Naive thymus-derived CD8-positive, alpha-beta T cell (primary cell): ENCODE data around the gene TEKT2. TPM values are rescaled to one million over a fixed set of nuclear protein-coding genes. Genes with fewer than 3 reads are reported as not detected.

Experiments
- ATAC-seq, 2 donors: fragments of 150-1000 bp; cut with Tn5 transposase in 1 of 2; sonication (Bioruptor Pico), chemical (Tn5 transposase) in 1 of 2; 1 replicate in 1 of 2; 2 replicates in 1 of 2; pipeline ENCODE4 v1.10.0; 2021; ENCODE audit warnings: mild to moderate bottlenecking in 2 of 2, moderate library complexity in 2 of 2
- POLR2A ChIA-PET: fragments of 350-600 bp; sonication (Branson Sonifier 250); formaldehyde crosslinking; loops from one replicate; lab custom pipeline; 2021; ENCODE audit warnings: antibody characterized with exemption; lab: Charles Lee
- DNase-seq, 10 donors: peaks; one replicate each; pipeline versions ENCODE4 v3.0.0 to v3.0.0-alpha.2; 2020 to 2022
- H3K27ac Mint-ChIP-seq, 10 donors: one replicate each; pipeline ENCODE4 v1.8.0; 2020 to 2022; ENCODE audit warnings: mild to moderate bottlenecking in 10 of 10, mixed read lengths in 10 of 10, moderate library complexity in 4 of 10, inconsistent platforms in 1 of 10
- H3K27me3 Mint-ChIP-seq, 5 donors: one replicate each; pipeline ENCODE4 v1.8.0; 2021 to 2022; ENCODE audit warnings: mixed read lengths in 5 of 5
- H3K36me3 Mint-ChIP-seq, 3 donors: one replicate each; pipeline ENCODE4 v1.8.0; 2020 to 2022; ENCODE audit warnings: mixed read lengths in 3 of 3, mild to moderate bottlenecking in 2 of 3, inconsistent platforms in 1 of 3
- H3K4me1 Mint-ChIP-seq, 4 donors: one replicate each; pipeline ENCODE4 v1.8.0; 2021 to 2022; ENCODE audit warnings: mixed read lengths in 4 of 4
- H3K4me3 Mint-ChIP-seq, 10 donors: one replicate each; pipeline ENCODE4 v1.8.0; 2020 to 2022; ENCODE audit warnings: mild to moderate bottlenecking in 10 of 10, mixed read lengths in 10 of 10, moderate library complexity in 6 of 10, inconsistent platforms in 1 of 10
- H3K9me3 Mint-ChIP-seq, 9 donors: one replicate each; pipeline ENCODE4 v1.8.0; 2020 to 2022; ENCODE audit warnings: mixed read lengths in 9 of 9, mild to moderate bottlenecking in 3 of 9, inconsistent platforms in 1 of 9, moderate library complexity in 1 of 9
- polyA plus RNA-seq, 3 donors: library from polyadenylated mRNA; unstranded; fragments of 300-500 nt; fragmentation: Illumina TruSeq; gene quantifications; one replicate each; pipeline ENCODE4 v1.2.3, GENCODE V29; 2021
- total RNA-seq, 8 experiments: library from RNA in 2 of 8; stranded (reverse) in 2 of 8; gene quantifications; one replicate each; pipeline ENCODE4 v1.2.3 and lab custom pipeline; 2021 to 2026

Gene TEKT2
- total and polyA plus RNA-seq, 5 experiments from 2014 or later: not detected

DNA sequence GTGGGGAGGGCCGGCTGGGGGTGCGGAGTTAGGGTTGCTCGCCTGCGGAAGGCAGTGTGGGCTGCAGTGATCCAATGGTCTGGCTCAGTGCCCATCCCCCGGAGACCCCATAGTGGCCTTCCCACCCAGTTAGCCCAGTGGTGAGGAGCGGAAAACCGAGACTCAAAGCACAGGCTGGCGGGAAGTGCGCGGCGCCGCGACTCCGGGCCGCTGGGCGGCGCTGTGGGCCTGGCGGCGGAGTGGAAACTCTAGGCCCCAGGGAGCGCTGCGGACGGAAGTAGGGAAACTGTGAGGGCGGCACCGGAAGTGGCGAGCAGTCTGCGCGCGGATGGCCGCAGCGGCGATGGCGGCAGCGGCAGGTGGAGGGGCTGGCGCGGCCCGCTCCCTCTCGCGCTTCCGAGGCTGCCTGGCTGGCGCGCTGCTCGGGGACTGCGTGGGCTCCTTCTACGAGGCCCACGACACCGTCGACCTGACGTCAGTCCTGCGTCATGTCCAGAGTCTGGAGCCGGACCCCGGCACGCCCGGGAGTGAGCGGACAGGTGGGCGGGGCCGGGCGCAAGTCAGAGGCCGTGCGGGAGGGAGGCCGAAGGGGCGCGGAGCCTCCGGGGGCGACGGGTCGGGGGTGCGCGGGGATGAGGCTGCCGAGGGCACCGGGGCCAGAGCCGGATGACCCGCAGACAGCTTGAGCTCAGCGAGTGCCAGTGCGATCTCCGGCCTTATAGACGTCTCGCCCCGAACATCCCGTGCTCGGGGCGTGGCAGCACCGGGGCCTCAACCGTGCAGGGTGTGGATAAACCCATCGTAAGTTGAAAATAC lies 4.9 kb downstream of the TEKT2 start, which contains the start of gene ADPRS:
TSS of gene ADPRS (plus strand) at position 316 of the 816 bp plus-strand sequence. CDS start at position 329, 13 bp downstream.
- ATAC-seq (peak; percentile 90 to 92), DNase-seq (peak; percentile 83 to 94 (median 89))
- H3K4me3 Mint-ChIP-seq: peak within 1 kb of the TSS; percentile 76 to 94 (median 90)
- peak within 1 kb of the TSS; percentile 83 to 96 (median 92) for H3K27ac Mint-ChIP-seq
- H3K4me1 Mint-ChIP-seq: peaks cover 6 to 41% (median 28%) of the 10 kb centered on the region in 4 donors
- peaks cover 0 to 30% (median 0%) of the 10 kb centered on the region in 3 donors for H3K36me3 Mint-ChIP-seq
- no peaks in the 10 kb centered on the region for H3K9me3 Mint-ChIP-seq
- POLR2A ChIA-PET: interaction anchor here (0.6 to 1.6 kb wide), 13 partner anchors 20 to 353 kb away, joined by 3 to 10 read pairs (median 4); partner anchors contain the start of genes AGO3, THRAP3 and TRAPPC3
- peaks cover 0 to 30% (median 4%) of the 10 kb centered on the region in 5 donors for H3K27me3 Mint-ChIP-seq

DNA sequence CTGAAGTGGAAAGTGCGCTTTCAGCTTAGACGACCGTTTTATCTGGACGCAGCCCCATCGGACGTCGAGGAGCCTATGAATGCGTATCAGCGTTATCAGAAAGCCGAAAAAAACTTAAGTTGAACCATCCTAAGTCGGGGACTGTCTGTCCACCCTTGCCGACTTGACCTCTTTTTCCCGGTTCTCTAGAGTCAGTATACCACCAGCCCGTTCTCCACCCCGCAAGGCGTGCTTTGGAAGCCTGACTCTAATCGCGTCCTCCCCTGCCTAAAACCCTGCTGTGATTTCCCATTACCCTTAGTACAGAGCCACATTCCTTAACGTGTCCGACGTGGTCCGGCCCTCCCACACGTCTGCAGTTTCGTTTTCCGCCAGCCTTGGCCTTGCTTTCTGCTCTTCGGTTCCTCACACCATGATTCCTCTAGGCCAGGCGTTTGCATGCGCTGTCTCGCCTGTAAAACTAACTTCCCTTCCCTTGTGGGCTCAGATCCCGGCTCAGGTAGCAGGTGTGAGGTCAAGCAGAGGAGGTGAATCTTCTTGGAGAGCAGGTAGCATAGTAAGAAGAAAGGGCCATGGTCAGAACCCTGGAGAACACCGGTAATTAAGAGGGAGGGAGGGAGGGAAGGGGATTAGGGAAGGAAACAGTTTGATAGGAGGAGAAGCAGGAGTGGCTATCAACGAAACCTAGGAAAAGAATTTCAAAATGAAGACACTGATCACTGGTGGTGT lies 5.7 kb downstream of the TEKT2 start:
- peaks cover 0 to 27% (median 3%) of the 10 kb centered on the region in 5 donors for H3K27me3 Mint-ChIP-seq
- H3K36me3 Mint-ChIP-seq: peaks cover 0 to 37% (median 0%) of the 10 kb centered on the region in 3 donors
- POLR2A ChIA-PET: interaction anchor here (0.6 to 1.6 kb wide), 12 partner anchors 19 to 276 kb away, joined by 3 to 10 read pairs (median 4); partner anchors contain the start of genes AGO3, THRAP3 and TRAPPC3
- peak overlapping the region; percentile 76 to 94 (median 90) for H3K4me3 Mint-ChIP-seq
- ATAC-seq (no peak), DNase-seq (peak in 2 of 10 donors; percentile 16 to 23)
- H3K4me1 Mint-ChIP-seq: peaks cover 6 to 39% (median 28%) of the 10 kb centered on the region in 4 donors
- H3K27ac Mint-ChIP-seq: peak overlapping the region; percentile 83 to 96 (median 92)
- no peaks in the 10 kb centered on the region for H3K9me3 Mint-ChIP-seq

DNA sequence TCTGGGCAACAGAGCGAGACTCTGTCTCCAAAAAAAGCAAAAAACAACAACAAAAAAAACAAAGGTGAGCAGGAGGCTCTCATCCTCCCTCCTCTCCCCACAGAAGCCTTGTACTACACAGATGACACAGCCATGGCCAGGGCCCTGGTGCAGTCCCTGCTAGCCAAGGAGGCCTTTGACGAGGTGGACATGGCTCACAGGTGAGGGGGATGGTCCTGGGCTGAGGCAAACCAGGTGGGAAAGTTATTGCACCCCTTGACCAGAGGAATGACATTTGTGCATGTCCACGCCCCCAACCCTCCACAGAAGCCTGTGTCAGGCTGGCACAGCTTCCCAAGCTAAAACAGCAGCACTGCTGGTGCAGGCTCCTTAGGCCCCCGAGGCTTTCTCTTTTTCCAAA lies 7.2 kb downstream of the TEKT2 start:
- Mint-ChIP-seq H3K27me3 (peaks cover 0 to 11% (median 0%) of the 10 kb centered on the region in 5 donors), H3K9me3 (no peaks in the 10 kb centered on the region), H3K27ac (peak overlapping the region in 4 of 10 donors; percentile 15 to 75 (median 50)), H3K36me3 (peaks cover 0 to 48% (median 0%) of the 10 kb centered on the region in 3 donors), H3K4me3 (no peak overlapping the region), H3K4me1 (peaks cover 6 to 36% (median 27%) of the 10 kb centered on the region in 4 donors)
- POLR2A ChIA-PET: interaction anchor here (0.6 to 1.7 kb wide), 3 partner anchors 54 to 244 kb away, joined by 3 to 9 read pairs (median 5); no protein-coding TSS in a partner anchor
- DNase-seq (peak in 1 of 10 donors; percentile 15), ATAC-seq (no peak)

DNA sequence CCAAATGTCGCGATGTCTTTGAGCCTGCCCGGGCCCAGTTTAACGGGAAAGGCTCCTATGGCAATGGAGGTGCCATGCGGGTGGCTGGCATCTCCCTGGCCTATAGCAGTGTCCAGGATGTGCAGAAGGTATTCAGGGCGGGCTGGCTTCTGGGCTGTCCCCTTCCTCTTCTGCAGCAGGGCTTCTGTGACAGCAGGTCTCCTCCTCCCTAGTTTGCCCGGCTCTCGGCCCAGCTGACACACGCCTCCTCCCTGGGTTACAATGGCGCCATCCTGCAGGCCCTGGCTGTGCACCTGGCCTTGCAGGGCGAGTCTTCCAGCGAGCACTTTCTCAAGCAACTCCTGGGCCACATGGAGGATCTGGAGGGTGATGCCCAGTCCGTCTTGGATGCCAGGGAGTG lies 7.8 kb downstream of the TEKT2 start:
- Mint-ChIP-seq H3K36me3 (peaks cover 0 to 54% (median 0%) of the 10 kb centered on the region in 3 donors), H3K27me3 (peaks cover 0 to 6% (median 0%) of the 10 kb centered on the region in 5 donors), H3K27ac (peak overlapping the region in 4 of 10 donors; percentile 29 to 75 (median 62)), H3K4me1 (peaks cover 10 to 36% (median 27%) of the 10 kb centered on the region in 4 donors), H3K9me3 (no peaks in the 10 kb centered on the region), H3K4me3 (peak overlapping the region in 4 of 10 donors; percentile 11 to 64 (median 23))
- DNase-seq: peak in 1 of 10 donors; percentile 14
- POLR2A ChIA-PET: interaction anchor here (0.6 to 1.7 kb wide), 4 partner anchors 28 to 245 kb away, joined by 3 to 9 read pairs (median 4); no protein-coding TSS in a partner anchor
- no peak for ATAC-seq

DNA sequence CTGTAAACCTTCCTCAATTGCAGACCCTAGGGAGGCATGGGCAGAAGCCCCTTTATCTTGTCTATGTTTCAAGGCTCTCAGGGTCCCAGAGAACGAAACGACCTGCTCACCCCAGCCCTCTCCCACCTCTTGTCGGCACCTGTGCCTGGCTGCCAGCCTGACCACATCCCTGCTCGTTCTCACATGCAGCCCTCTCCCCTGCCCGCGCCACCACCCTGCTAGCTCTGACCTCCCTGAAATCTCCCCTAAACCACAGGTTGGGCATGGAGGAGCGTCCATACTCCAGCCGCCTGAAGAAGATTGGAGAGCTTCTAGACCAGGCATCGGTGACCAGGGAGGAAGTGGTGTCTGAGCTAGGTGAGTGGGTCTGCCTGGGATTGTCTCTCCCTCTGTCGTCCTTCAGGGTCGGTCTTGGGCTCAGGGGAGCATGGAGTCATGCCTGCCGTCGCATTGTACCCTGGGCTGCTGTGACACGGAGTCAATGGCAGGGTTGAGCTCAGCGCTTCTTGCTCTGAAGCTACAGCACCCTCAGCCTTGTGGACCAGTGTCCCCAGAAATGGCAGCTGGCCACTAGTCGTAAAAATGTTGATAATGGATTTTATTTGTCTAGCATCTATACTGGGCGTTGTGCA lies 8.4 kb downstream of the TEKT2 start:
- H3K27ac Mint-ChIP-seq: peak overlapping the region in 7 of 10 donors; percentile 24 to 80 (median 67)

DNA sequence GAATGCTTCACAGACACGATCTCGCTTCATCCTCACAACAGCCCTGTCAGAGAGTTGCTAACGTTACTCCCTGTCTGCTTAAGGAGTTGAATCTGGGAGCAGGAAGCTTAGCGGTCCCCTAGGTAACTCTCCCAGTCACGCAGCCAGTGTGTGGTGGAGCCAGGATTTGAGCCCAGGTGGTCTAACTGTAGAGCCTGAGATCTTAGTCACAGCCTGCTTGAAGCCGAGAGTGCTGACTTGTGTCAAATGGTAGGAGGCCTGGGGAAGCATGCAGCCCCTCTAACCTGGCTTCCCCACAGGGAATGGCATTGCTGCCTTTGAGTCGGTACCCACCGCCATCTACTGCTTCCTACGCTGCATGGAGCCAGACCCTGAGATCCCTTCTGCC lies 8.9 kb downstream of the TEKT2 start:
- H3K27ac Mint-ChIP-seq: peak overlapping the region in 3 of 10 donors; percentile 13 to 38 (median 37)
- POLR2A ChIA-PET: interaction anchor here (1.1 to 1.3 kb wide), 2 partner anchors 52 to 67 kb away, joined by 3 read pairs; no protein-coding TSS in a partner anchor
- DNase-seq (peak in 1 of 10 donors; percentile 23), ATAC-seq (no peak)
- no peaks in the 10 kb centered on the region for H3K9me3 Mint-ChIP-seq
- peaks cover 0 to 54% (median 0%) of the 10 kb centered on the region in 3 donors for H3K36me3 Mint-ChIP-seq
- H3K27me3 Mint-ChIP-seq: no peaks in the 10 kb centered on the region
- H3K4me3 Mint-ChIP-seq: no peak overlapping the region
- peaks cover 10 to 33% (median 25%) of the 10 kb centered on the region in 4 donors for H3K4me1 Mint-ChIP-seq

More for the DNA sequence above, 8.4 kb downstream of the TEKT2 start:
- H3K4me1 Mint-ChIP-seq: peaks cover 10 to 33% (median 25%) of the 10 kb centered on the region in 4 donors
- DNase-seq: peak in 1 of 10 donors; percentile 48
- H3K9me3 Mint-ChIP-seq: no peaks in the 10 kb centered on the region
- POLR2A ChIA-PET: interaction anchor here (0.8 to 1.1 kb wide), 2 partner anchors 27 to 68 kb away, joined by 3 read pairs; no protein-coding TSS in a partner anchor
- no peak for ATAC-seq
- H3K27me3 Mint-ChIP-seq: no peaks in the 10 kb centered on the region
- peak overlapping the region in 1 of 10 donors; percentile 63 for H3K4me3 Mint-ChIP-seq
- H3K36me3 Mint-ChIP-seq: peaks cover 0 to 54% (median 0%) of the 10 kb centered on the region in 3 donors

DNA sequence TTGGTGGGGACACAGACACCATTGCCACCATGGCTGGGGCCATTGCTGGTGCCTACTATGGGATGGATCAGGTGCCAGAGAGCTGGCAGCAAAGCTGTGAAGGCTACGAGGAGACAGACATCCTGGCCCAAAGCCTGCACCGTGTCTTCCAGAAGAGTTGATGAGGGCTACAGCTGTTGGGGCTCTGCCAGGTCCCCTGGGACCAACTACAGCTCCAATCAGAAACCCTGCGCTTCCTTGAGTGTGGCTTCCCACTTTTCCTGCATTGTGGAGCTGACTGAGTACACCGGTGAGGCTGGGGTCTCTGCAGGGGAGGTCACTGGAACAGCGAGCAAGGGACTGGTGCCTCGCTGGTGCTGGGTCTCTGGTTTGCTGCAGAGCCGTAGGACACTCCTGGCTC lies 9.3 kb downstream of the TEKT2 start:
- no peak overlapping the region for H3K4me3 Mint-ChIP-seq
- H3K36me3 Mint-ChIP-seq: peaks cover 0 to 54% (median 0%) of the 10 kb centered on the region in 3 donors
- H3K27ac Mint-ChIP-seq: peak overlapping the region in 1 of 10 donors; percentile 37

GRCh38 chr1:36093929-36094328 lies 10.0 kb downstream of the TEKT2 start:
- DNase-seq (peak in 1 of 10 donors; percentile 41), ATAC-seq (no peak)
- POLR2A ChIA-PET: interaction anchor here (1.3 kb wide), 1 partner anchor 51 kb away, joined by 3 read pairs; no protein-coding TSS in a partner anchor
- H3K4me1 Mint-ChIP-seq: peaks cover 10 to 29% (median 24%) of the 10 kb centered on the region in 4 donors
- H3K36me3 Mint-ChIP-seq: peaks cover 0 to 54% (median 0%) of the 10 kb centered on the region in 3 donors
- no peaks in the 10 kb centered on the region for H3K9me3 Mint-ChIP-seq
- H3K4me3 Mint-ChIP-seq: no peak overlapping the region
- H3K27ac Mint-ChIP-seq: peak overlapping the region in 1 of 10 donors; percentile 22
- H3K27me3 Mint-ChIP-seq: no peaks in the 10 kb centered on the region

More for the DNA sequence above, 9.3 kb downstream of the TEKT2 start:
- no peaks in the 10 kb centered on the region for H3K9me3 Mint-ChIP-seq
- ATAC-seq (no peak), DNase-seq (peak in 1 of 10 donors; percentile 46)
- peaks cover 10 to 31% (median 24%) of the 10 kb centered on the region in 4 donors for H3K4me1 Mint-ChIP-seq
- POLR2A ChIA-PET: interaction anchor here (1.3 kb wide), 1 partner anchor 52 kb away, joined by 3 read pairs; no protein-coding TSS in a partner anchor
- H3K27me3 Mint-ChIP-seq: no peaks in the 10 kb centered on the region

GRCh38 chr1:36094621-36095061 lies 10.7 kb downstream of the TEKT2 start:
- ATAC-seq: no peak
- peak overlapping the region in 1 of 10 donors; percentile 18 for H3K27ac Mint-ChIP-seq

GRCh38 chr1:36095760-36096405 lies 12.0 kb downstream of the TEKT2 start:
- H3K27ac Mint-ChIP-seq: no peak overlapping the region
- H3K27me3 Mint-ChIP-seq: no peaks in the 10 kb centered on the region
- H3K36me3 Mint-ChIP-seq: peaks cover 0 to 52% (median 0%) of the 10 kb centered on the region in 3 donors
- ATAC-seq (no peak), DNase-seq (peak in 1 of 10 donors; percentile 11)
- no peaks in the 10 kb centered on the region for H3K9me3 Mint-ChIP-seq
- H3K4me3 Mint-ChIP-seq: no peak overlapping the region
- H3K4me1 Mint-ChIP-seq: peaks cover 7 to 28% (median 19%) of the 10 kb centered on the region in 4 donors
- POLR2A ChIA-PET: interaction anchor here (1.8 kb wide), 1 partner anchor 53 kb away, joined by 5 read pairs; no protein-coding TSS in a partner anchor

More at GRCh38 chr1:36094621-36095061, 10.7 kb downstream of the TEKT2 start:
- H3K36me3 Mint-ChIP-seq: peaks cover 0 to 54% (median 0%) of the 10 kb centered on the region in 3 donors
- DNase-seq: peak in 1 of 10 donors; percentile 34
- H3K9me3 Mint-ChIP-seq: no peaks in the 10 kb centered on the region
- POLR2A ChIA-PET: interaction anchor here (1.8 kb wide), 1 partner anchor 54 kb away, joined by 5 read pairs; no protein-coding TSS in a partner anchor
- H3K4me3 Mint-ChIP-seq: no peak overlapping the region
- peaks cover 7 to 24% (median 20%) of the 10 kb centered on the region in 4 donors for H3K4me1 Mint-ChIP-seq
- no peaks in the 10 kb centered on the region for H3K27me3 Mint-ChIP-seq
